GM10248 (cell line): ENCODE results near the gene CCDC70.

ENCODE experiments used
- CTCF ChIA-PET: fragments of 300-600 bp; sonication (Branson Sonifier 250); formaldehyde crosslinking; extraction: SDS; loops from one replicate; lab custom pipeline; 2021; ENCODE audit warnings: antibody characterized with exemption; lab: Yijun Ruan, JAX
- POLR2A ChIA-PET: fragments of 350-650 bp; sonication (Branson Sonifier 250); formaldehyde crosslinking; extraction: SDS; loops from one replicate; lab custom pipeline; 2020; ENCODE audit warnings: antibody characterized with exemption; lab: Yijun Ruan, JAX
- DNase-seq: peaks from one replicate; pipeline ENCODE4 v3.0.0; 2012; ENCODE audit errors: extremely low spot score
- CTCF ChIP-seq: IDR thresholded peaks from 2 replicates; pipeline ENCODE4 v1.5.1; 2012; ENCODE audit warnings: mild to moderate bottlenecking, low read depth; ENCODE audit errors: extremely low read depth, missing control alignments, control extremely low read depth

CCDC70 gene

GRCh38 chr13:51865838-51866237, 4.1 kb downstream of the CCDC70 start:
- CTCF ChIA-PET = no interaction called here
- no peak for TF ChIP-seq CTCF
- POLR2A ChIA-PET = no interaction called here
- DNase-seq = no peak

- no peak for TF ChIP-seq CTCF
- POLR2A ChIA-PET = no interaction called here
- no peak for DNase-seq
- CTCF ChIA-PET = interaction anchor here (1.2 to 1.8 kb wide), 3 partner anchors 9 to 584 kb away, joined by 3 to 5 read pairs (median 3); partner anchors contain the start of gene VPS36
These were observed 5.3 kb downstream of the CCDC70 start for GRCh38 chr13:51867062-51867461.

GRCh38 chr13:51869916-51870315, 8.1 kb downstream of the CCDC70 start:
- CTCF ChIA-PET = interaction anchor here (1.4 to 2.1 kb wide), 2 partner anchors 56 to 258 kb away, joined by 3 to 5 read pairs; no protein-coding TSS in a partner anchor
- DNase-seq = no peak
- no peak for TF ChIP-seq CTCF
- POLR2A ChIA-PET = no interaction called here

GRCh38 chr13:51870616-51871015, 8.8 kb downstream of the CCDC70 start:
- ChIA-PET POLR2A (no interaction called here), CTCF (no interaction called here)
- no peak for TF ChIP-seq CTCF
- no peak for DNase-seq

GRCh38 chr13:51873117-51873798, 11.5 kb downstream of the CCDC70 start:
- CTCF ChIA-PET = interaction anchor here (1.4 kb wide), 1 partner anchor 23 kb away, joined by 3 read pairs; no protein-coding TSS in a partner anchor
- POLR2A ChIA-PET = no interaction called here
- no peak for DNase-seq
- no peak for TF ChIP-seq CTCF

- POLR2A ChIA-PET = no interaction called here
- DNase-seq = no peak
- TF ChIP-seq CTCF = no peak
- CTCF ChIA-PET = interaction anchor here (0.9 to 1.4 kb wide), 2 partner anchors 9 to 24 kb away, joined by 3 read pairs; no protein-coding TSS in a partner anchor
These were observed 12.1 kb downstream of the CCDC70 start for GRCh38 chr13:51873837-51874236.
